ENCODE data around the gene URI1.

URI1 gene

GRCh38 chr19:29897466-29897865, 44.6 kb upstream of the URI1 start:
- Histone ChIP-seq H2AFZ (ENCODE audit: low read depth, low read length) (no peak overlapping the region), H4K20me1 (ENCODE audit: insufficient read depth, low read length) (no peaks in the 10 kb centered on the region), H3K79me2 (ENCODE audit: insufficient read depth, low read length) (no peaks in the 10 kb centered on the region), H3K9me3 (ENCODE audit: insufficient read depth, low read length, severe bottlenecking) (no peaks in the 10 kb centered on the region), H3K4me1 (ENCODE audit: insufficient read depth, low read length) (no peaks in the 10 kb centered on the region), H3K27me3 (ENCODE audit: insufficient read depth, low read length, poor library complexity) (no peaks in the 10 kb centered on the region), H3K27ac (ENCODE audit: low read length) (no peak overlapping the region), H3K9ac (ENCODE audit: low read depth, low read length) (no peak overlapping the region), H3K4me2 (ENCODE audit: insufficient read depth, low read length) (no peak overlapping the region), H3K36me3 (ENCODE audit: insufficient read depth, low read length) (no peaks in the 10 kb centered on the region), H3K4me3 (ENCODE audit: low read depth in 1 of 2, low read length in 2 of 2) (no peak overlapping the region)
- ATAC-seq (ENCODE audit: insufficient read depth, low read depth) (no peak), DNase-seq (no peak)
- TF ChIP-seq, protein P1, sequence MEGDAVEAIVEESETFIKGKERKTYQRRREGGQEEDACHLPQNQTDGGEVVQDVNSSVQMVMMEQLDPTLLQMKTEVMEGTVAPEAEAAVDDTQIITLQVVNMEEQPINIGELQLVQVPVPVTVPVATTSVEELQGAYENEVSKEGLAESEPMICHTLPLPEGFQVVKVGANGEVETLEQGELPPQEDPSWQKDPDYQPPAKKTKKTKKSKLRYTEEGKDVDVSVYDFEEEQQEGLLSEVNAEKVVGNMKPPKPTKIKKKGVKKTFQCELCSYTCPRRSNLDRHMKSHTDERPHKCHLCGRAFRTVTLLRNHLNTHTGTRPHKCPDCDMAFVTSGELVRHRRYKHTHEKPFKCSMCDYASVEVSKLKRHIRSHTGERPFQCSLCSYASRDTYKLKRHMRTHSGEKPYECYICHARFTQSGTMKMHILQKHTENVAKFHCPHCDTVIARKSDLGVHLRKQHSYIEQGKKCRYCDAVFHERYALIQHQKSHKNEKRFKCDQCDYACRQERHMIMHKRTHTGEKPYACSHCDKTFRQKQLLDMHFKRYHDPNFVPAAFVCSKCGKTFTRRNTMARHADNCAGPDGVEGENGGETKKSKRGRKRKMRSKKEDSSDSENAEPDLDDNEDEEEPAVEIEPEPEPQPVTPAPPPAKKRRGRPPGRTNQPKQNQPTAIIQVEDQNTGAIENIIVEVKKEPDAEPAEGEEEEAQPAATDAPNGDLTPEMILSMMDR (IDR thresholded peaks at IDR 0.05; ENCODE audit: borderline replicate concordance, extremely low read depth, low read length, poor library complexity, severe bottlenecking) = no peak
- no peak for TF ChIP-seq EZH2 (IDR thresholded peaks at IDR 0.05; ENCODE audit: borderline replicate concordance, low read depth, low read length, severe bottlenecking)

GRCh38 chr19:29904017-29904416, 38.0 kb upstream of the URI1 start:
- H3K27me3 ChIP-seq (ENCODE audit: insufficient read depth, low read length, poor library complexity) = no peaks in the 10 kb centered on the region
- H3K4me3 ChIP-seq (ENCODE audit: low read depth in 1 of 2, low read length in 2 of 2) = no peak overlapping the region
- H3K4me2 ChIP-seq (ENCODE audit: insufficient read depth, low read length) = no peak overlapping the region
- no peaks in the 10 kb centered on the region for H3K4me1 ChIP-seq (ENCODE audit: insufficient read depth, low read length)
- ATAC-seq (ENCODE audit: insufficient read depth, low read depth) (no peak), DNase-seq (no peak)
- no peaks in the 10 kb centered on the region for H3K79me2 ChIP-seq (ENCODE audit: insufficient read depth, low read length)
- no peak overlapping the region for H2AFZ ChIP-seq (ENCODE audit: low read depth, low read length)
- H4K20me1 ChIP-seq (ENCODE audit: insufficient read depth, low read length) = no peaks in the 10 kb centered on the region
- H3K27ac ChIP-seq (ENCODE audit: low read length) = no peak overlapping the region
- H3K9ac ChIP-seq (ENCODE audit: low read depth, low read length) = no peak overlapping the region
- H3K9me3 ChIP-seq (ENCODE audit: insufficient read depth, low read length, severe bottlenecking) = no peaks in the 10 kb centered on the region
- TF ChIP-seq, protein P1 (IDR thresholded peaks at IDR 0.05; ENCODE audit: borderline replicate concordance, extremely low read depth, low read length, poor library complexity, severe bottlenecking) = no peak
- no peak for TF ChIP-seq EZH2 (IDR thresholded peaks at IDR 0.05; ENCODE audit: borderline replicate concordance, low read depth, low read length, severe bottlenecking)
- no peaks in the 10 kb centered on the region for H3K36me3 ChIP-seq (ENCODE audit: insufficient read depth, low read length)

DNA sequence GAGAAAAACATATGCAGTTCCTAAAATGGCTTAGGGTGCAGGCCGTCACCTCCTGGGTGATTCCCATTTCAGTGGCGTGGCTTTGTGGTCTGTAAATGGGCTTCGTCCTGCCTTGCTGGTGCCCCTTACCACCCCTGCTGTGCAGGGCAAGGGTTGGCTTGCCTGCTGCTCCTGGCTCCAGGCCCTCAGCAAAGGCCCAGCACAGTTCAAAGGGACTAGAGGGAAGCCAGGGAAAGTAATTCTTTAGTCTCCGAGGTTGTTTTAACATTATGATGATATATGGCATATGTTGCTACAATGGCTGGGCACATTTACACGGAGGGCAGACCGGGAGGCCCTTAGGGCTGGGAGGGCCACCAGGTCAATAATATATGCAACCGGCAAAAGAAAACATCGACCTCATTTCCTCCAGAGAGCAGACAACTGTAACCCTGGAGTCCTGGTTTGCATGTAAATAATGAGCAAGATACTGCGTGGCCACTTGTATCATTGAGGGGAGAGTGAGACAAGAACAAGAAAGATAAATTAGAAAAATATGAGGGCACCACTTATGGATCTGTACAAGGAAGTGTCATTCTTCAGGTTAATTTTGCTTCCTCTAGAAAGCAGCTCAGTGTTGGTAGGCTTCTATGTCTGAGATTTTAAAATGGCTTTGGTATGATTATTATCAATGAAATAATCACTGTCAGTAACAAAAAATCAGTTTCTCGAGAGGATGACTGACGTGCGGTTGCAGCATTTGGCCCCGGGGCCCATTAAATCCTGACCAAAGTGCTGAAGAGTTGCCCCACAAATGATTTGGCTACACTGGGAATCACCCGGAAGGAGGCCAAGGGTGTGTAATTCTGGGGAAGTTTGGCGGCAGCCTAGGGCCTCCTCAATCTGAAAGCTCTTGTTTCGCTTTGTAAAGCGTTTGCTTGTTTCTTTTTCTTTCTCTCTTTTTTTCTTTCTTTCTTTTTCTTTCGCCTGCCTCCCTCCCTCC, 32.8 kb upstream of the URI1 start:
- ATAC-seq (ENCODE audit: insufficient read depth, low read depth) (no peak), DNase-seq (no peak)
- Histone ChIP-seq H2AFZ (ENCODE audit: low read depth, low read length) (no peak overlapping the region), H4K20me1 (ENCODE audit: insufficient read depth, low read length) (no peaks in the 10 kb centered on the region), H3K4me3 (ENCODE audit: low read depth in 1 of 2, low read length in 2 of 2) (no peak overlapping the region), H3K4me1 (ENCODE audit: insufficient read depth, low read length) (no peaks in the 10 kb centered on the region), H3K9ac (ENCODE audit: low read depth, low read length) (no peak overlapping the region), H3K27me3 (ENCODE audit: insufficient read depth, low read length, poor library complexity) (no peaks in the 10 kb centered on the region), H3K79me2 (ENCODE audit: insufficient read depth, low read length) (no peaks in the 10 kb centered on the region), H3K9me3 (ENCODE audit: insufficient read depth, low read length, severe bottlenecking) (no peaks in the 10 kb centered on the region), H3K36me3 (ENCODE audit: insufficient read depth, low read length) (no peaks in the 10 kb centered on the region), H3K4me2 (ENCODE audit: insufficient read depth, low read length) (no peak overlapping the region), H3K27ac (ENCODE audit: low read length) (no peak overlapping the region)
- no peak for TF ChIP-seq EZH2 (IDR thresholded peaks at IDR 0.05; ENCODE audit: borderline replicate concordance, low read depth, low read length, severe bottlenecking)
- TF ChIP-seq, protein P1 (IDR thresholded peaks at IDR 0.05; ENCODE audit: borderline replicate concordance, extremely low read depth, low read length, poor library complexity, severe bottlenecking) = no peak
